ENCODE measurements around the gene TRMU. TPM values are rescaled to one million over a fixed set of nuclear protein-coding genes. Genes with fewer than 3 reads are reported as not detected.

Gene TRMU
- total and polyA plus RNA-seq, 10 donors: 23.7 to 59.6 (median 43.3) TPM

DNA sequence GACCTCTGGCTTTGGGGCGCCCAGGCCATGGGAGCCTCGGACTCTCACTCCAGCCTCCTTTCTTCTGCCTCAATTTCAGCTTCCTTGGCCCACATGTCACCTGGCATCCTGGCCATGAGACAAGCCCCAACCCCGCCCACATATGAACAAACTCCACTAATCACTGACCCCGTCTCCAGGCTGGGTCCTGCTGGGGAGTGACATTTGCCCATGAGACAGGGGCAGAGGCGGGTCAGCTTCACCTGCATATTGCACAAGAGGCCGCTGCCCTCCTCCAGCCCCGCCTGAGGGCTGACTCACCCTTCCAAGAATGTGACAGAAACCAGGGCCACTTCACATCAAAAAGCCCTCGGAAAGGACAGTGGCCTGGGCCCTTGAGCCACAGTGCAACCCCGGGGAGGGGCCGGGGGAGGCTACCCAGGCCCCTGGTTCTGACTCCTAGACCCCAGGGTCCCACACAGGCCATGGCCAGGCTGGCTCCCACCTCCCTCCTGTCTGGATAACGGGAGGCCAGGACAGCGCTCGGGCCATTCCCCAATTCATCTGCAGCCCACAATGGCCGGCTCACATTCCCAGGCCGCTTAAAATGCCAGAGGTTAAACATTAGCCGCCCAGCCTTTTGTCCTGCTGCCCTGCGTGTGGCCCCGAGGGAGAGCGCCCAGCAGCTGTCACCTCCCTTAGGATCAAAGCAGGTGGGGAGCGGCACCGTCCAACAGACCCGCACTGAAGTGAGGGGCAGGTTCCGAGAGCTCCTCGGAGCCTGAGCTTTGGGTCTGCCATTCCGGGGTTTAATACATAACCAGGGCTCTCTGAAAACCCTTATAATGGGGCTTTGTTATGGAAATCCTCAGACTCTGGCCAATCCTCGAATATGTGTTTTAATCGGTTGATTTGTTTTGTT is 42.3 kb downstream of the TRMU start:
- DNase-seq: no peak
- TF ChIP-seq POLR2AphosphoS5 (IDR thresholded peaks at IDR 0.05) (no peak), POLR2A (IDR thresholded peaks at IDR 0.05) (no peak)
- TF ChIP-seq, protein P1, sequence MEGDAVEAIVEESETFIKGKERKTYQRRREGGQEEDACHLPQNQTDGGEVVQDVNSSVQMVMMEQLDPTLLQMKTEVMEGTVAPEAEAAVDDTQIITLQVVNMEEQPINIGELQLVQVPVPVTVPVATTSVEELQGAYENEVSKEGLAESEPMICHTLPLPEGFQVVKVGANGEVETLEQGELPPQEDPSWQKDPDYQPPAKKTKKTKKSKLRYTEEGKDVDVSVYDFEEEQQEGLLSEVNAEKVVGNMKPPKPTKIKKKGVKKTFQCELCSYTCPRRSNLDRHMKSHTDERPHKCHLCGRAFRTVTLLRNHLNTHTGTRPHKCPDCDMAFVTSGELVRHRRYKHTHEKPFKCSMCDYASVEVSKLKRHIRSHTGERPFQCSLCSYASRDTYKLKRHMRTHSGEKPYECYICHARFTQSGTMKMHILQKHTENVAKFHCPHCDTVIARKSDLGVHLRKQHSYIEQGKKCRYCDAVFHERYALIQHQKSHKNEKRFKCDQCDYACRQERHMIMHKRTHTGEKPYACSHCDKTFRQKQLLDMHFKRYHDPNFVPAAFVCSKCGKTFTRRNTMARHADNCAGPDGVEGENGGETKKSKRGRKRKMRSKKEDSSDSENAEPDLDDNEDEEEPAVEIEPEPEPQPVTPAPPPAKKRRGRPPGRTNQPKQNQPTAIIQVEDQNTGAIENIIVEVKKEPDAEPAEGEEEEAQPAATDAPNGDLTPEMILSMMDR (IDR thresholded peaks at IDR 0.05 in 8 of 11, conservative IDR thresholded peaks at IDR 0.05 in 3 of 11): no peak
- Histone ChIP-seq H3K4me1 (peaks cover 0 to 22% (median 11%) of the 10 kb centered on the region in 6 donors), H3K4me3 (no peak overlapping the region), H3K9me3 (peaks cover 0 to 28% (median 21%) of the 10 kb centered on the region in 8 donors), H3K27me3 (replicated peaks in 1 of 7) (peaks cover 0 to 21% (median 0%) of the 10 kb centered on the region in 7 donors), H3K36me3 (peaks cover 0 to 57% (median 4%) of the 10 kb centered on the region in 6 donors), H3K27ac (no peak overlapping the region)
- intact Hi-C loops (cut with DNase I; ENCODE audit: low total_unique reads): no loop called here
- 82 to 91% (median 87%) methylated on average over 20 to 27 of the region's 27 CpGs for WGBS, 5 donors

DNA sequence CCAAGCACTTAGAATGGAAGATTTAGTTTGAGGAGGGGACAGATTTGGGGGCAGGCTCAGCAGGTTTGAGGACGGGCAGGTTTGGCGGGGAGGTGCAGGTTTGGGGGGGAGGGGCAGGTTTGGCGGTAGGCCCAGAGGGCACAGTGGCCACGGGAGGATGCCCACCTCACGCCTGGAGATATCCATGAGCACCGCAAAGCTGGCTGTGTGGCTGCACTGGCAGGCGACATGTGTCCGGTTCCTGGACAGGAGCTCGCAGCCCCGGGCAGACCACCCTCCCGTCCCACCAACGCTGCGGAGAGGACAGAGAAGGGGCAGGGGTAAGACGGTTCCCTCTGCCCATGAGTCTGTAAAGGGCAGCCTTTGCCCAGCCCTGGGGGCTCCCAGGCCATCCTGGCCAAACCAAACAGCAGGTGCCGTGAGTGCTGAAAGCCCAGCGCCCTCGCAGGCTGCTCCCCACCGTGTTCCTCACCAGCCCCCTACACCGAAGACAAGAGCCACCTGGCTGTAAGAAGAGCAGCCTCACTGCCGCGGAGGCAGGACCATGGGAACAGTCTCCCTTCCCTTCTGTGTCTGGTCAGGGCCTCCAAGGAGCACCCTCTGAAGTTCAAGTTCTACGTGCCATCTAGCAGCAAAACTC is 43.0 kb downstream of the TRMU start:
- TF ChIP-seq, protein P1 (IDR thresholded peaks at IDR 0.05 in 8 of 11, conservative IDR thresholded peaks at IDR 0.05 in 3 of 11): no peak
- no peak for TF ChIP-seq POLR2A (IDR thresholded peaks at IDR 0.05)
- TF ChIP-seq POLR2AphosphoS5 (IDR thresholded peaks at IDR 0.05): no peak
- H3K4me3 ChIP-seq: no peak overlapping the region

DNA sequence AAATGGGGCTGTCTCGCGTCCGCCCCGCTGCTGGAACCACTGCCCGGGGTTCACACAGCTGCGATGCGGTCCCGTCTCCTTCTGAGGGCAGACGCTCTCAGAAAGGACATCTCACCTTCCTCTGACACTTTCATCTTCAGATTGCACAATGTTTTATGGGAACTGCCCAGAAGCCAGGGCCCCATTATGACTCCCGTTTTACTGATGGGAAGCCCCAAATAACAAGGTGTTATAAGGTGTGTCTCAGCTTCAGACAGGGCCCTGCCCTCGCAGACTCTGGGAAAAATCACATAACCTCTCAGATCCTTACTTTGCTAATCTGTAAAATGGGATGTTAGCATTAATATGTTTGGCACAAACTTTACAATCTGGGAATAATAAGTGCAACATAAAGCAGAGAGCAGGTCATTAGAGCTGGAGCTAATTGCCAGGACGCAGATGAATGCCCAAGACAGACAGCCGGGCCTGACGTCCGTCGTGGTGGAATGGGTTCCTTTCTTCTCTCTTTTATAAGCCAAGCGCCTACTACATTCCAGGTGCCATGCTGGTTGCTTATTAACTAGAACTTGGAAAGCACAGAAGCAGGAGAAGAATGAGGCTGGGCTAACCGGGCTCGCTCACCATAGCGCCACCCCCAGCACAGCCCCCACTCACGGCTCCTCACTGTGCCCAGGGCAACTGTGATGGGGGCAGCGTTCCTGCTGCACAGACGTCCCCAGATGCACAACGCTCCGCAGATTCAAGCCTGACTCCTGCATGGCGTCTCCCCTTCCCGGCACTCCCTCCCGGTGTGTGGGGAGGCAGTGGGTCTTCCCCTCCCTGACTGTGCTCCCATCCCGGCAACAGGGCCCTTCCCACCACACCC is 43.8 kb downstream of the TRMU start:
- Histone ChIP-seq H3K27ac (no peak overlapping the region), H3K36me3 (peaks cover 0 to 64% (median 4%) of the 10 kb centered on the region in 6 donors), H3K4me3 (no peak overlapping the region), H3K27me3 (replicated peaks in 1 of 7) (peaks cover 0 to 7% (median 0%) of the 10 kb centered on the region in 7 donors), H3K9me3 (peaks cover 0 to 28% (median 21%) of the 10 kb centered on the region in 8 donors), H3K4me1 (peaks cover 0 to 8% (median 5%) of the 10 kb centered on the region in 6 donors)
- TF ChIP-seq POLR2A (IDR thresholded peaks at IDR 0.05) (no peak), POLR2AphosphoS5 (IDR thresholded peaks at IDR 0.05) (no peak)
- TF ChIP-seq, protein P1 (IDR thresholded peaks at IDR 0.05 in 8 of 11, conservative IDR thresholded peaks at IDR 0.05 in 3 of 11): no peak
- intact Hi-C loops (cut with DNase I; ENCODE audit: low total_unique reads): no loop called here
- WGBS, 5 donors: 84 to 88% (median 86%) methylated on average over 29 of the region's 29 CpGs
- DNase-seq: no peak

More for the DNA sequence above, 43.0 kb downstream of the TRMU start:
- H3K27ac ChIP-seq: no peak overlapping the region
- 78 to 86% (median 82%) methylated on average over 13 to 22 of the region's 22 CpGs for WGBS, 5 donors
- intact Hi-C loops (cut with DNase I; ENCODE audit: low total_unique reads): no loop called here
- peaks cover 0 to 59% (median 4%) of the 10 kb centered on the region in 6 donors for H3K36me3 ChIP-seq
- peaks cover 0 to 15% (median 11%) of the 10 kb centered on the region in 6 donors for H3K4me1 ChIP-seq
- DNase-seq: no peak
- H3K27me3 ChIP-seq (replicated peaks in 1 of 7): peaks cover 0 to 14% (median 0%) of the 10 kb centered on the region in 7 donors
- peaks cover 0 to 28% (median 21%) of the 10 kb centered on the region in 8 donors for H3K9me3 ChIP-seq
